Measurements from ENCODE around the gene TNS1.

DNA sequence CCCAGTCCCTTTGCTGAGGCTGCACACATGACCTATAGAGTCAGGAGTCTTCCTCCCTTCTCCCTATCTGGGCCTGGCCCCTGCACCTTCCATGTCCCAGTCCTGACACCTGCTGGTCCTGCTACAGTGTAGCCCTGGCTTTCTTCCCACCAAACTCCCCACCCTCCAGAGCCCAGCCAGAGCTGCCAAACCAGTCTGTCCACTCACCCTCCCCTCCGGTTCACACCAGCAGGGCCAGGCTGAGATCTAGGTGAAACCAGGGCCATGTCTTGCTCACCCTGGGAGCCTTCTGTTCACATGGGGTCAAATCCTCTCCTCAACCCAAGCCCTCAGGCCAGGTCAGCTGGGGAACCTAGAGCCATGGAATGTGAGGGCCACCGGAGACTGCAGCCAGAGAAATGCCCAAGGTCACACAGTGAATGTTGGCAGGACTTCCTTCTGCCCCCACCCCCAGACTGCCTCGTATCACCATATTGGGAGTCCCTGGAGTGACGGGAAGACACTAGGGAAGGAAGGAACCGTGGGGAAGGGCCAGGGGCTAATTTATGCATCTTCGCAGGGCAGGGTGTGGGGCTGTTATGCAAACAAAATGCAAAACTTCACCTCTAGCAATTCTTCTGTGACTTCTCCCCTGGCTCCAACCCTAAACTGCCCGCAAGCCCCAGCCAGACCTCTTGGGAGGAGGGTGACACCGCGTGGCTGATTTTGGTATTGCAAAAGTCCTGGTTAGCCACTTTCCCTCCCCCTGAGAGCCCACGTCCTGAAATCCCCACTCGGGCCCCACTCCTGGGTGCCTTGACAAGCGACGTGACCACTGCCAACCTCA is 14.6 kb downstream of the TNS1 start:
- TF ChIP-seq EZH2 (IDR thresholded peaks at IDR 0.05) = no peak
- no peak for TF ChIP-seq POLR2AphosphoS5 (IDR thresholded peaks at IDR 0.05; ENCODE audit: borderline replicate concordance, low read depth, low read length)
- TF ChIP-seq FOXP2 (optimal IDR thresholded peaks at IDR 0.05; ENCODE audit: control extremely low read depth, extremely low read length, insufficient read depth) = no peak

Data from SK-N-MC (cell line).